GM18517 (cell line): ENCODE results near the gene ZNF385D.

Source experiments
- ATAC-seq: cut with Tn5 transposase; IDR thresholded peaks from one replicate; pipeline ENCODE4 v1.9.1; 2021; ENCODE audit warnings: mild to moderate bottlenecking, moderate library complexity; ENCODE audit not compliant: unreplicated experiment

ZNF385D gene

DNA sequence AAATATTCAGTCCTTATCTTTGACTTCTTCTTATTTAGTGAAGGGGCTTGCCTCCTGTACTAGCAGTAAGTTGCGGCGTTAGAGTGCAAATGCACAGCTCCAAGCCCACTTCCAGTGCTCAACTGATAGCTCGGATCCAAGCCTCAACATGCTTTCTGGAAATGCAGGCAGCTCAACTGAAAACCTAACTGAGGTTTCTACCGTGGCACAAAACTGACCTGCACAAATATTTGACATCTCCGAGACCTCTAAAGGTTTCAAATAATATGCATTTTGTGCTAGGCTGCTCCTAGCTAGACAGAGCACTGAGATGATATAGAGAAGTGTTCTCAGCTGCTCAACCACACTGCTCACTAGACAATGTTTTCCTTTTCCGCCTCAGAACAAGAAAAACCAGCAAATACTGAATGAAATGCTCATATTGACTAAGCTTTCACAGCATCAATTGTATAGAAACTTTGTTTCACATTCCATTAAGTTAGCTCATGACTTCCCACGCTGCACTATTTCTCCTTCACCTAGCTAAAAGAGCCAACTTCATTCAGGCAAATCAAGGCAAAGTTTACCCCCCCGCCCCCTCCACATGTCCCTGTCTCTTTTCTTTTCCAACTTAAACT, 822 bp downstream of the ZNF385D start:
- no peak for ATAC-seq

DNA sequence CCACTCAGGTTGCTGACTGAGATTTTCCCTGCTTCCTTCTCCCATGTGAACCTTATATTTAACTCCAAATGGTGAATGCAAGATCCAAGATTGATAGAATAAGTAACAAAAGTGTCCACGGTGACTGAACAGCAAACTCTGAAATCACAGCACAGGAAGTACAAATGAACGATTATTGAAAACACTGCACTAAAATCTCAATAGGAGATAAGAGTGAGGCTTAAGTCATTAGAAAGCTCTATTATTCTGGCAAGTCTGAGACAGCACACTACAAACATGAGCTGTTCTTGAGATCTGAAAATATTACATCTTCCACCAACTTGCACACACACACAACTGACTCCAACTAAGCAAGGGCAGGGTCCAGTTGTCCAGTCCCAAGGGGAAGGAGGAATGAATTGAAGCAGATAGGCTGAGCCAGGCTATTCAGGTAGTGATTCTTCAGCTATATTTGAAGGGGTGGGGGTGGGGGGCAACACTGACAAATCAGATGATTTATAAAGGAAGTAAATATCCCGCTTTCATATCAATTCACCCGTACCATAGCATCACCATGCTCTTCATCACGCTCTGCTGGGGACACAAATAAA, 2.9 kb downstream of the ZNF385D start:
- no peak for ATAC-seq

DNA sequence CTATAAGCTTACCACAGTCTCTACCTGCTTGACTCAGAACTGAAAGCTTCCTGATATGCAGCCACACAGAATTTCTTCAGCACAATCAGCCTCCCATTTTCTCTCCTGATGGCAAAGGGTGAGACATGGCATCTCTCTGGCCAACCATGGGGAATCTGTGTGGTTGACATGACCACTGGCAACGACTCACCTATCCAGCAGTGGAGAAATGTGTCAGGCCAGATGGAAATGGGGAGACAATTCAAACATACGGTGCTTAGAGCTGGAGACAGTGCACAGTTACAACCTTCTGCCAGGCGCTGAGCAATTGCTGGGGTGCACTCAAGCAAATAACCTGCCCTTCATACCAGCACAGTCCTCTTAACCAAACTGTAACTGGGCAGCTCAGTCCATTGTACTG, 3.6 kb downstream of the ZNF385D start:
- ATAC-seq, result no peak

DNA sequence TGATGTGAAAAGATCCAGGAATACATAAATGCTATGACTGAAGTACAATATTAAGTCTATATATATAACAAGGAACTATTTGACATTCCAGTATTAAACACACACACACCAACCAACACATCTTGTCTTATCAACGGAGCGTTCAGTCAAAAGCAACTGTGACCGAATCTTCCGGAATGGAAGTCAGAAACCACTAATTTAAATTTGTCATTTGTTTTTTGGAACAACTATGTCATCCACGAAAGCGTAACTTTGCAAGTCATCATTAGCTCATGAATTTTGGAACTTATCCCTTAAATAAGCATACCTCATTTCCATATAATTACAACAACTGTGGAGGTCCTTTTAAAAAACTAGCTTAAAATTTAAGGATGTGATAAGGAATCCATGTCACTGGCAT, 5.0 kb downstream of the ZNF385D start:
- ATAC-seq, result no peak

DNA sequence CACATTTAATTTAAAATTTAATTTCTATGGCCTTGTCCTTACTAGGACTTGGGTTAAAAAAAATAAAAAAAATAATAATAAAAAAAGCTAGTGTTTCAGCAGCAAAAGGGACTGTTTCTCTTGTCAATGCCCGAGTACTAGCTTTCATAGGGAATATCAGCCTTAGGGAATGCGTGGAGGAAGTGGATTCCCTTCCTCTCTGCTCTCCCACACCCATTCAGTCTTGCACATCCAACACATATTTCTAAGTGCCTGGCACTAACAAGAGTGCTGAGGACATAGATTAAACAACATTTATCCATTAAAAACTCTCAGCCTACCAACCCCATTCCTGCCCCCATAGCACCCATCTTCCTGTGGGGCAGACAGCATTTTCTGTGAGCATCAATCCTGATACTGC, 6.2 kb downstream of the ZNF385D start:
- ATAC-seq, result no peak

DNA sequence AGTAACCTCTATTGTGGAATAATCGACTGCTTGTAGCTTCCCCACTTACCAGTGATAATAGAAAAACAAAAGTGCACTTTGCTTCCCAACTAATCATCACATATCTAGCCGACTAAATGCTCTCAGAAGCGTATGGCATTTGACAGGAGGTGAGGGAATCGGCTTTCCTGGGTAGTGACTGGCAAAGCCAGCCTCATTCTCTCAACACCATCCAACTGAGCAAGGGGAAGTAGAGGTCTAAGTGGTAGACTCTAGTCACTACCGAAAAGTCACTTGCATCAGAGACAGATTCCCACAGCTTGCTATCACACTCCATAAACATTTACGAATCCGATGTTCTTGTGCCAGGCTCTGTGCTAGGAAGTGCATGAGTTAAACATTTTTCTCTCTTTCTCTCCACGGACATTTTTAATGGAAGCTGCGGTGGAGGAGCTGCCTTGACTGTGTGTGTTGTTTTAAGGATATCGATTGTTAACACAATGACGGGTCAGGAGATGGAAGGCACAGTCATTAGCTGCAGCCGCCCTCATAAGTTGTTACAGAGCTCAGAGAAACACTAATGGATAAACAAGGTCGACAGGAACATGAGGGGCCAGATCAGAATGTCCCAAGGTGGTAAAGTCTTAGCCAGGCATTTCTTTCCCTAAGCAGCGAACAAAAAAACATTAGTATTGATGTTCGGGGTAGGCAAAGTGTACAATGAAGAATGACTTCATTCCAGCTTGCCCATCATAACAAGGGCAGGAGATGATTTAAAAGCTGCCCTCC, 11.9 kb downstream of the ZNF385D start:
- ATAC-seq, result no peak

DNA sequence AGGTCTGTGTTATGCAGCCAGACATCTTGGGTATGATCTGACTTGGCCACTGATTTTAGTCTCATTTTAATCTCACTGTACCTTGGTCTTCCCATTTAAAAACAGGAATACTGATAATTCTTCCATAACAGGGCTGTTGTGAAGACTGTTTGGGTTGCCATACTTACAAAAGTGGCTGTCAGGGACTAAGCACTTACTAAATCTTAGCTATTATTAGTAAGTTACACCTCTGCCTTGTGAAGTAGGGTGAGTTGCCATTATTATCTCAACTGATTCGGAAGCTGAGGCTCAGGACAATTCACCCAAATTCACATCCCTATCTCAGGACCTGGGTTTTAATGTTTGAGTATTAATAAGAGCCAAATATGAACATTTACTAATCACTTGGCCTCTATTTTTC, 12.7 kb downstream of the ZNF385D start:
- no peak for ATAC-seq

DNA sequence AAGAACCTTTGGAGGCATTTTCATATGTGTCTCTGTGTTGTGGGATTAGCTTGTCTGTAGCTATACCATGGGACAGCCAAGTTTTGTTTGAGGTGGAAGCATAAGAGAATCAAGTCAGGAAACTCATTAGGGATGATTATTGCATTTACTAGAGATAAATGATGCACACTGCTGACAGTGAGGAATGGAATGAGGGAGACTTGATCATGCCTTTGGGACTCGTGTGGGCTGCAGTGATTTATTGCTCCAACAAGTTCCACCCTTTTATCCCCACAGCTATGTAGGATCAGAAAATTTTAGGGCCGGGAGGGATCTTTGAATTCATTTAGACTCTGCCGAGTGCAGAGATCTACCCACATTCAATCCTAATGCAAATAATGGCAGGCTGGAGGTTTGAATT, 16.3 kb downstream of the ZNF385D start:
- ATAC-seq, result no peak

DNA sequence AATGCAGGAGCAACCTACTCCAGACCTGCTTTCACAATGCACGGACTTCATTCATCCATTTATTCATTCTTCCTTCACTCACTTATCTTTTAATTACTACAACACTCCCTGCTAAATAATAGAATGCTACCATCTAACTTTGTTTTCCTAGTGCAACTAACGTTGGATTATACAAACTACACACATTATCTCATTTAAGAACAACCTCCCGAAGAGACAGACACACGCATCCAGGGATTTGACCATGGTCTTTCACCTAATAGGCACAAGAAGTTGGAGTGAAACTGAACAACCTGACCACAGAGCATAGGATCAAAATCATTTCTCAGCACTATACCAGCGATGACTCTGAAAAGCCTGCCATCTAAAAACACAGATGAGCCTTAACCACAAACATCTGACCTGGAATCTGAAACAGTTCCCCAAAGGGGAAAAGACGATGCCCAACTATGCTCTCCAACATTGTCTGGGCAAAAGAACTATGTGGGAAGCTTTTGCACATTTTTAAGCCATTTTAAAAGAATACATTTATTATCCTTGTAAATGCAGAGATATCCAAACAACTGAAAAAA, 21.0 kb downstream of the ZNF385D start:
- no peak for ATAC-seq

DNA sequence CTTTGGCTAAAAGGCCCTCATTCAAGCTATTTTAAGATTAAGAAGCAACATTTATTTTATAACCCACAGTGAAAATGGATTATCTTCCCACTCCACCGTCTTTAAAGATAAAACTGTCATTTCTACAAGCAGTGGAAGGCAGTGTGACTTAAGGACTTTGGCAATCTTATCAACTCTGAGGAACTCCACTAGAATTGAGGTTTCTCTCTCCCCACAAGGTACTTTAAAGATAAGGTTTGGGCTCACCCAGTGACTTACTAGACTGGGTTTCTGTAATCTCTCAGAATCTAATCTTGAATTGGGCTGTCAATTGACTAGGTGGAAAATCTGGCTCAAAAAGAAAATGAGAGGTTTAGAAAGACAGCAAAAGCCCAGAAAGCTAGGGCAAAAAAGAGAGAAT, 21.7 kb downstream of the ZNF385D start:
- ATAC-seq, result no peak

DNA sequence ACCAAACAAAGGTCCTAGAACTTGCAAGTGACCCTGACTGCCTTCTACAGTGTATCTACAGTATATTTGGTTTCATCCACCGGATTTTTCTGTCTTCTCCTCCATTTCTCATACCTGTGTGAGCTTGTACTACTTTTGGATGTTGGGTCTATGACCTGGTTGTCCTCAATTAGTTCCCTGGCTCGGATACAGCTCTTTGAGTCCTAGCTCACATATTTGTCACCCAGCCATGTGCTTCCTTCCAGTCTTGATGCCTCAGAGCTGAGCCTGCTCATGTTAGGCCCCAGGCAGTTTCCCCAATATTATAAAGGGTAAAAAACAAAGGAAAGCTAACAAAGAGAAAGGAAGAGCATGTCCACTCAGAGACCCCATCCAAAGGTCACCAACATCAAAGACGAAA, 28.2 kb downstream of the ZNF385D start:
- ATAC-seq, result no peak

DNA sequence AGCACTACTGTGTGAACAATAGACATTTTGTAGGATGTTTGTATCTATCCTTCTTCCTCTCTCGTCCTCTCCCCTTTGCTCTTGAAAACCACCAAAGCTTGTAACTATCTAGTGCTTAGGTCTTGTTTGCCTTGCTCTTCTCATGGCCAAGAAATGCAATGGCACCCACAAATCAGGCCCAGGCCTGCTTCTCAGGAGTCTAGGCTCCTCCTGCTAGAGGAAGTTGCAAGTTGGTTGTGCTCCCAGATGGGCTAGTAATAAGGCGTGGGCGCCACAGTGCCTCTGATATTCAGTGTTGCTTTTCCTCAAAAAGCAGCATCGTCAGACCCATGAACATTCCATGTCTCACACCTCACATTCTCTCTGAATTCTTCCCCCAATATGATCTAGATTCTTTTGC, 28.7 kb downstream of the ZNF385D start:
- no peak for ATAC-seq

DNA sequence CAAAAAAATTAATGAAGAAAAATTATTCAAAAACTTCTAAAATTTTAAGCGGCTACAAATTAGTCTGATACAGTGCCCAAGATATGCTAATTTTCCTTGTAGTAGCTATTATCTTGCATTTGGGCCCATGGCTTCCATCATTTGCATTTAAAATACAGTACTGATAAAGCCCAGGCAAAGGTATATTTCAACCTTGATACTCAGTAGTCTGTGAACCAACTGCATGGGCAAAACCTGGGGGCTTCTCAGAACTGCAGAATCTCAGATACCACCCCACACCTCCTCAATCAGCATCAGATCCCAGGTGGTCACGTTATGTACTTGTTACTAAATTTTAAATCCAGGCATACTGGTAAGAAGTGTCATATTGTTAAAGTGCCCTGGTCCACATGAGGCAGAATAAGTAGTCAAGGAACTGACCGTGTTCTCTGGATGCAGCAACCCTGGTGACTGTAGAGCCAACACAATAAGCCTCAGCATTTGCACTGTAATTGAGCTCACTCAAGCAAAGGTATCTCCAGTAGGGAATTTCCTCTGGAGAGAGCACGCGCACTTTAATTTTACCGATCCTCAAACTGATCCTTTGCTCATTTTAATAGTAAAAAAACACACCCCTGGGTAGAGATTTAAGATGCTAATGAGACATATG, 31.9 kb downstream of the ZNF385D start:
- ATAC-seq, result no peak

DNA sequence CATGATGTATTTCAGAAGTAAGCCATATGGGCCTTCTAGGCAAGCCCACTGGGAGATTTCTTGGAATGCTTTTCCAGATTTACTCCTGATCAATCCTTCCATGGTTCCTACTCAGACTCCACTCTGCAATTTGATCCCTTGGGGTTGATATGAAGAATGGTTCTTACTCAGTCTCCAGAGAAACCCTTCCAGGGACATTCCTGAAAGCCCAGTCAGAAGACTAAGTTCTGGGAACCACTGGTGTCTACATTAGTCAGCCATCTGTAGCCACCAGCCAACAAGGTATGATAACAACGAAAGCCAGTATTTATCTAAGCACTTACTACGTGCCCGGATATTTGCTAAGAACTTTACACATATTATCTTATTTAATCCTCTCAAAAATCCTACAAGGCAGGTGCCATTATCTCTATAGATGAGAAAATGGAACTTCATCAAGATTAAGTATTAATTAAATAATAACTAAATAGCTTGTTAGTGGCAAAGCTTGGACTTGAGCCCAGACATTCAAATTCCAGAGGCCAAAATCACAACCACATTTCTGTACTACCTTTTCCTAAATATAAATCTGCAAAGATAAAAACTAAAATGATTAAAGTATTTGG, 32.7 kb downstream of the ZNF385D start:
- no peak for ATAC-seq

DNA sequence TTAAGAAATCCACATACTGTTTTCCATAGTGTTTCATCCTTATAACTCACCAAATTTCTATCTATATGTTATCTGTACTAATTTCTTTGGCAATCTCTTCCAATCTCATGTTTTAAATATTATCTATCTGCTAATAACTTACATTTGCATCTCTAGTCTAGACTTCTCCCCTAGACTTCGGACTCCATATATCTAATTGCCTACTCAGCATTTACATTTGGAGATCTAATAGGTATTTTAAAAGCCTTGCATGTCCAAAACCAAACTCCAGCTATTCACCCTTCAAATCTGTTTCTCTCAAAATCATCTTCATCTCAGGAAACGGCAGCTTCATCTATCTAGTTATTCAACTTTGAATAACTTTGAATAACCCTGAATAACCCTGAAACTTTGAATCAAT, 35.3 kb downstream of the ZNF385D start:
- ATAC-seq, result no peak

DNA sequence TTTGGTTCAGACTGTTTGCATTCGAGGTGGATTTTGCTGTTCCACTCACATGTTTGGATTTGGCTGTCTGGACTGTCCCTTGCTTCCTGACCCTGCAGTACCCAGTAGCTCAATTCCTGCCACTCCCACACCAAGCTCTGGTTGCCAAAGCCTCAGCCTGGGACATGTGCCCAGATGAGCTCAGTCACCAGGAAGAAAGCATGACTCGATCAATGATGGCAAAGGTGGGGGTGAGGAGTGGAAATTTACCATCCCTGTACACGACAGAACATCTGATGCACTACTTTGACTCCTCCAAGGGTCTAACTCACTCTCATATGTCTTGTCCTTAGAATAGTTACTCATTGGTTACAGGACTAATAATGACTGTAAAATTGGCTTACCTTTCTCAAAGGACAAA, 45.2 kb downstream of the ZNF385D start:
- ATAC-seq, result no peak

DNA sequence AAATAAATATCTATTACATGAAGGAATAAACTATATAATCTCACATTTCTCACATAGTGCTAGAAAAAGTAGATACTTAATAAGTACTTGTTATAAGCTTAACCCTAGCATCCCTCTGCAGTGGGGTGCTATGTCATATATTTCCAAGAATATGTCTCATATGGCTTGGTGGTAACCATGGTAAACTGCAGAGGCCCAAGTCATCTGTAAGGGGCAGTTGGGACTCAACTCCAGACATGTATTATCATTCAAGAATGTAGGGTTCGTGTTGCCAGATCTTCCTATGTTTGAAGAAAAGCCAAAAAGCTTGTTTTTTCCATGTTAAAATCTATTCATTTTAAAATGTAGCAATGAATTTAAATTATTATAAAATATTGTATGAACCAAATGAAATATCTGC, 46.2 kb downstream of the ZNF385D start:
- ATAC-seq, result no peak

DNA sequence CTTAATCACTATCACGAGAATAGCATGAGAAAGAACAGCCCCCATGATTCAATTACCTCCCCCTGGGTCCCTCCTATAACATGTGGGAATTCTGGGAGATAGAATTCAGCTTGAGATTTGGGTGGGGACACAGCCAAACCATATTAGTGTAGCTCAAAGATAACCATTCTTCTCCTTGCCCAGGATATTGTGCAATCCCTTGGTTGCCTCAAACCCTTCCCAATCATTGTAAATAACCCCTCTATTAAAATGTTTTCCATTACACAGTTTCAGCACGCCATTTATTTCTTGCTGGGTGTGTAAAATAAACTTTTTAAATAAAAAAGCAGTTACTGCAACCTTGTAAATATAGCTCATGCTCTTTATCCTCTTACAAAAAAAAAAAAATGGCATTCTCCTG, 47.7 kb downstream of the ZNF385D start:
- ATAC-seq, result no peak

DNA sequence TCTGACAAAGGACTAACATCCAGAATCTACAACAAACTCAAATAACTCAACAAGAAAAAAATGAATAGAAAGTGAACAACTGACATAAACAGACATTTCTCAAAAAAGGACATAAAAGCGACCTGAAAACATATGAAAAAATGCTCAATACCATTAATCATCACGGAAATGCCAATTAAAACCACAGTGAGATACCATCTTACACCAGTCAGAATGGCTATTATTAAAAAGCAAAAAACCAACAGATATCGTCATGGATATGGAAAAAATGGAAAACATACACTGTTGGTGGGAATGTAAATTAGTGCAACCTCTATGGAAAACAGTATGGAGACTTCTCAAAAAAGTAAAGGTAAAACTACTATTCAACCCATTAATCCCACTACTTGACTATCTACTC, 53.3 kb downstream of the ZNF385D start:
- no peak for ATAC-seq

DNA sequence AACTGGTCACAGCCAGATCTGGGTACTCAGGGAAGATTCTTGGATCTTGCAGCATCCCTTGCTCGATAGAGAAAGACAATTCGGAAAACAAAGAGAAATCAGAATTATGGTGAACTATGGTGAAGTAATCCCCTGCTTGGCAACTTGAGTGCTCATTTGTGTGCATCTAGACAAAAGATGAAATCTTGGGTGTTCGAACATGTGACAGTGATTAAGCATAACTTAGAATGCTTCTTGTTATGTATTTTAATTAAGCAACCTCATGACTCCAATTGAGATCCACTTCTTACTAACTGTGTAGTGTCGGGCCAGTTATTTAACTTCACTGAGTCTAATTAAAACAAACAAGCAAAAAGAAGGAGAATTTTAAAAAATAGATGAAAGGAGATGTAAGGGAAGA, 56.5 kb downstream of the ZNF385D start:
- ATAC-seq, result no peak

DNA sequence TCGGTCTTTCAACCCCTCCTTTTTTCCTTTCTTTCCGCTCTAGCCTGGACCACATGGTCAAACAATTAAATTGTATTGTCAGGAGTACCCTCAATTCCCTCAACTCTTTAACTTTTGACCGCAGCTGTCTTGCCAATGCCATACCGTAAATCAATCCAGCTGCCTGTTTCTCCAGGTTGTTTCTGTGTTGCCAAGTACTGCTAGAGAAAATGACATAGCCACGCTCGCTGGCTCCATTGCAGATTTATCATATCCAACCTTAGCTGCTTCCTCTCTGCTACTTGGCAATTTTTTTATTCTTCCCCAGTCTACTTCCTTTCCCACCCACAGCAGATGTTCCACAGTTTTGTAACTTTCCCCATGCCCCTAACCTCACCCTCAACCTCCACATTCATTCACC, 60.0 kb downstream of the ZNF385D start:
- ATAC-seq, result no peak
